Measurements from ENCODE around the gene TMEM254. TPM values are rescaled to one million over a fixed set of nuclear protein-coding genes. Genes with fewer than 3 reads are reported as not detected.
"Not testable (repeated sequence)": the region's sequence is repeated elsewhere in the genome, so short reads cannot be mapped to it uniquely, and the experiment has no call there.

The TMEM254 gene
- total RNA-seq, 1 experiment from 2014 or later = 12.7 TPM

GRCh38 chr10:80099295-80099694 is 20.8 kb downstream of the TMEM254 start:
- not testable (repeated sequence) for DNase-seq; H3K4me3 ChIP-seq; H3K36me3 ChIP-seq; H3K27me3 ChIP-seq; H3K27ac ChIP-seq; H3K4me1 ChIP-seq; H3K9me3 ChIP-seq (replicated peaks)

DNA sequence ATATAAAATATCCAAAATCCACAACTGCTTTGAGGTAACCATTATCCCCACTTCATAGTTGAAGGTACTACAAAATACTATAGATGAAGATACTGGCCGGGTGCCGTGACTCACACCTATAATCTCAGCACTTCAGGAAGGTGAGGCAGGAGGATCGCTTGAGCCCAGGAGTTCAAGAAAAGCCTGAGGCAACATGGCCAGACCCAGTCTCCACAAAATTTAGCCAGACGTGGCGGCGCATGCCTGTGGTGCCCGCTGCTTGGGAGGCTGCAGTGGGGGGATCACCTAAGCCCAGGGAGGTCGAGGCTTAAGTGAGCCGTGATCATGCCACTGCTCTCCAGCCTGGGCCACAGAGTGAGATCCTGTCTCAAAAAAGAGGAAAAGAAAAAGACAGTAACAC is 21.7 kb downstream of the TMEM254 start:
- Histone ChIP-seq H3K4me3 (no peak overlapping the region), H3K27ac (no peak overlapping the region), H3K36me3 (no peaks in the 10 kb centered on the region), H3K9me3 (replicated peaks) (no peaks in the 10 kb centered on the region), H3K27me3 (no peaks in the 10 kb centered on the region), H3K4me1 (no peaks in the 10 kb centered on the region)
- DNase-seq = no peak

DNA sequence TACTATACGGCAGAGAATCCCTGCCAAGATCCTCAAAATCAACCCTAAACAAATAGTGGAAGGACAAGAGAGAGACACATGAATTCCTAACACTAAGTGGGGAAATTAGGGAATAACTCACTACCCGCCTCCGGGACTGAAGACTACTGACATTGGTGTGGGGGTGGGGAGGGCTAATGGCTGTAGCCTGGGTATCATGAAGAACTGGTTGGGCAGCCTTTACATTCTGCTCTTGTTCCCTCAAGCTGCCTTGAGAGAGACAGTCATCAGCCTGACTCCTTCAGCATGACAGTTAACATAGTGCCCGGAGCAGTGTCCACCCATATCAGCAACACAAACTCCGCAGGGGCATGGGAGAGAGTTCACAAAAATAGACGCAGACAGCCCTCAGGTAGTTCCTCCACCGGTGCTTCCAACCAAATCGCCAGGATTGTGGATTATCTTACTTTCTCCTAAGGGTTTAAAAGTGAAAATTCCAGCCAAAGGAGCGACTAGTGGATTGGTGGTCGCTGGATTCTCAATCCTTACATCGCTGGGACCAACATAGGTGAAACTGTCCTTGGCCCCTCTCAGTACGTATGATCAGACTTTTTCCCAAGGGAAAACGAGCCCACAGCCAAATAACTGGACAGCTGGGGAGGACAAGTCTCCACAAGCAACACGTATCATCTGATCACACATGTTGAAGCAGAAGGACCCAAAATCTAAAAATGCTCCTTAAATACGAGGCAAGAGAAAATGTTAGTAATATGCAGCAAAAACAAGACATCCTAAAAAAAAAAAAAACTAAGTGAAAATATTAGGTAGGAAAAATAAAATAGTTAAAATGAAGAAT is 22.6 kb downstream of the TMEM254 start:
- Histone ChIP-seq H3K36me3 (no peaks in the 10 kb centered on the region), H3K27me3 (no peaks in the 10 kb centered on the region), H3K4me3 (no peak overlapping the region), H3K4me1 (no peaks in the 10 kb centered on the region), H3K9me3 (replicated peaks) (no peaks in the 10 kb centered on the region), H3K27ac (no peak overlapping the region)
- peak in 1 of 2 experiments; percentile 37 for DNase-seq

DNA sequence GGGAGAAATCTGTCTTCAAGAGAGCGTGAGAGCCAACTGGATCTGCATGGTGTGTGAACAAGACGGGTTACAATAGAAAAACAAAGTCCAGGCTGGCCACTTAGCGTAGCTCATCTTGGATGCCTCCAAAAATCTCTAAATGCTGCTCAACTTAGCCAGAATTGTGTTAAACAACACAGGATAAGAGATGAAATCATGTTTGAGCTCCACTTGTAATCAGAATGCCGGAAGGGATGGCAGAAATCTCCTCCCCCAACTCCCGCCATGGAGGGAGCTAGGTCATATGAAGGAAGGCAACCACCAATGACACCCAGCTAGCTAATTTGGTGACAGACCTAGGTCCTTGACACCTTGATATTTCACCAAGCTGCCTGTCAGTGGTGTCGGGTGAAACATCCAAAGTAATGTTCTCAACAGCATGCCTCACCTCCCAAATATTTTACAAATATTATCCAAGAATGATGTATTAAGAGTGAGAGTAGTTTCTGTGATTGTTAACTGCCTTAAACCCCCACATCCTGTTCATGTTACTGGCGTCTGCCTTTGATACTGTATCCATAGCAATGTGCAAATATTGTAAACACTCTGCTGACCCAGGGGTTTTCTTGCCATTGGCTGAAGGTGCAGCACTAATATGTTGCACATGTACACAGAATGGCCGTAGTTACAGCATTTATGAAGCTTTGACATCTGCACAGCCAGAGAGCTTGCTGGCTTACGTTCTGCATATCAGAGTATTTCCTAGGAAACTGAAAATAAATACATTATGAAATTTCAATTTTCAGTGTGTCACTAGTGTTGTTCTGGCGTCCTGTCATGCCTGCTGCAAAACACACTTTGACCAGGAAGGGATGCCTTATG is 25.8 kb downstream of the TMEM254 start:
- H3K9me3 ChIP-seq (replicated peaks) = no peaks in the 10 kb centered on the region
- H3K27ac ChIP-seq = no peak overlapping the region
- H3K27me3 ChIP-seq = no peaks in the 10 kb centered on the region
- no peak overlapping the region for H3K4me3 ChIP-seq
- DNase-seq = no peak
- H3K4me1 ChIP-seq = no peaks in the 10 kb centered on the region
- H3K36me3 ChIP-seq = no peaks in the 10 kb centered on the region

DNA sequence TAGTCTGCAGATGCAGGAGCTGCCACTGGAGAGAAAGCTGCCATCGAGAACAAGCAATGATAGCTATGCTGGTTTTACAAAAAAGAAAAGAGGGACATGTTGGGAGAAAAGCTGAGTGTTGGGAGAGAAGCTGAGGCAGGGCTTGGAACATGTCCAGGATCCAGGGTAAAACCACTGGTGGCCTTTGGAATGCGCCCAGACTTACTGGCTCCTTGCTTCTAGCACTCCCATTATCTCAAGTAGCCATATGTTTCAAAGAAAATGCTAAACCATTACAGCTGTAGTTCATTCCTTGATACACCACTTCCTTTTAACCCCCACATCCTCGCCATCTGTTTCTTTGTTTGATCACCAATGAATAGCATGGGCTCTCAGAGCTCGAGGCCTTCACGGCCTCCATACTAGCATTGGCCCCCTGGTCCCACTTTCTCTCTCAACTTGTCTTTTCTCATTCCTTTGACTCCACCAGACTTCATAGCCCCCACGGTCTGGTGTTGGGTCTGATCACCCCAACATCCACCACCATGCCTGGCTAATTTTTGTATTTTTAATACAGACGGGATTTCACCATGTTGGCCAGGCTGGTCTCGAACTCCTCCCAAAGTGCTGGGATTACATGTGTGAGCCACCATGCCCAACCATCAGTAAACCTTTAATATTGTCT is 30.2 kb downstream of the TMEM254 start:
- H3K27ac ChIP-seq = no peak overlapping the region
- H3K4me1 ChIP-seq = no peaks in the 10 kb centered on the region
- H3K4me3 ChIP-seq = no peak overlapping the region
- H3K27me3 ChIP-seq = no peaks in the 10 kb centered on the region
- no peaks in the 10 kb centered on the region for H3K9me3 ChIP-seq (replicated peaks)
- DNase-seq = no peak
- no peaks in the 10 kb centered on the region for H3K36me3 ChIP-seq

- DNase-seq = no peak
- H3K9me3 ChIP-seq (replicated peaks) = no peaks in the 10 kb centered on the region
- no peak overlapping the region for H3K4me3 ChIP-seq
- no peaks in the 10 kb centered on the region for H3K4me1 ChIP-seq
- H3K36me3 ChIP-seq = no peaks in the 10 kb centered on the region
- H3K27me3 ChIP-seq = no peaks in the 10 kb centered on the region
- no peak overlapping the region for H3K27ac ChIP-seq
Observed at GRCh38 chr10:80110986-80111385, 32.5 kb downstream of the TMEM254 start.

GRCh38 chr10:80118669-80119068 is 40.2 kb downstream of the TMEM254 start:
- H3K4me3 ChIP-seq = no peak overlapping the region
- no peaks in the 10 kb centered on the region for H3K9me3 ChIP-seq (replicated peaks)
- no peaks in the 10 kb centered on the region for H3K27me3 ChIP-seq
- no peak overlapping the region for H3K27ac ChIP-seq
- no peaks in the 10 kb centered on the region for H3K4me1 ChIP-seq
- H3K36me3 ChIP-seq = no peaks in the 10 kb centered on the region
- no peak for DNase-seq

DNA sequence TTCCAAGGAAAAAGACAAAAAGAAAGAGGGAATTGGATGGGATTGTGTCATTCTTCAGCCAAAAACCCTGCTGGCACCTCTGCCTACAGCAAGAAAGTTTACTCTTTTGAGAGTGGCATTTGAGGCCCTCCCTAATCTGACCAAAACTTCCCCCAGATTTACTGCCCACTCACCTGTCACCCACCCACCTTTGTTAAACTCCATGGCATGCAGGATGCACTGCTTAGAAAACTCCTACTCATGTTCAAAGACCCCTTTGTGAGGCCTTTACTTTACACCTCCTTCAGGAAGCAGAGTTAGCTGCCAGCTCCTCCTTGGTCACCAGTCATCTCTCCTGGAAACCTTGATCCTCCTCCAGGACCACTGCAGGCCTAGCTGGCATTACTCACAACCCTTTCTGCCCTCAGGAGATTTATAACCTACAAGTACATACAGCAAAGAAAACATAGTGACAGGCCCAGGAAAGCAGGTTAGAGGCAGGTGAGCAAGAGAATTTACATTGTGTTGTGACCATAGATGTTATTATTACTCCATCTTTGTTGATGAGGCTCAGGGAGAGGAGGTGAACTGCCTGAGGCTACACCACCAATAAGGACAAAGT is 43.7 kb downstream of the TMEM254 start:
- H3K36me3 ChIP-seq = no peaks in the 10 kb centered on the region
- H3K27me3 ChIP-seq = no peaks in the 10 kb centered on the region
- no peak overlapping the region for H3K4me3 ChIP-seq
- no peaks in the 10 kb centered on the region for H3K9me3 ChIP-seq (replicated peaks)
- no peak overlapping the region for H3K27ac ChIP-seq
- H3K4me1 ChIP-seq = no peaks in the 10 kb centered on the region
- DNase-seq = no peak

- no peak for DNase-seq
- H3K27me3 ChIP-seq = no peaks in the 10 kb centered on the region
- H3K36me3 ChIP-seq = no peaks in the 10 kb centered on the region
- no peak overlapping the region for H3K4me3 ChIP-seq
- no peaks in the 10 kb centered on the region for H3K4me1 ChIP-seq
- no peak overlapping the region for H3K27ac ChIP-seq
- H3K9me3 ChIP-seq (replicated peaks) = no peaks in the 10 kb centered on the region
Observed at GRCh38 chr10:80122746-80123145, 44.3 kb downstream of the TMEM254 start.

- no peak overlapping the region for H3K4me3 ChIP-seq
- peaks cover 5% of the 10 kb centered on the region; the same call in 1 of the 2 replicates for H3K4me1 ChIP-seq
- H3K36me3 ChIP-seq = no peaks in the 10 kb centered on the region
- peak in 1 of 2 experiments; percentile 51 for DNase-seq
- no peak overlapping the region for H3K27ac ChIP-seq
- no peaks in the 10 kb centered on the region for H3K9me3 ChIP-seq (replicated peaks)
- H3K27me3 ChIP-seq = no peaks in the 10 kb centered on the region
Observed at GRCh38 chr10:80126876-80127275, 48.4 kb downstream of the TMEM254 start.

DNA sequence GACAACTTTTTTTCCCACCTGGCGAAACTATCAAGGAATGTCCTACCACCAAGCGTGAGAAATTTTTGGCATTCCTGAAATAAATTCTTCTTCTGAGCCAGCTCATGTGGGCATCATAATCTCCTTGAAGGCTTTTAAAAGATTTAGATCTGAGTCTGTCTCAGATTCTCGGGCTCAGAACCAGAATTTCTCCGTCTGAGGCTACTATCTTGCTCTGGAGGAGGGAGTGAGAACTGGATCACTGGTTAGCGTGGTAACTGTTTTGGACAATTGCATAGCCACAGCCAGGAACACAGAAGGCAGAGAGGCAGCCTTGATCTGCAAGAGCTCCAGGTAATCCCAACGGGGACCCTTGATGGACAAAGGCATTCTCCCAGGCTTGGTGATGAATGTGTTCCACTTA is 53.0 kb downstream of the TMEM254 start:
- Histone ChIP-seq H3K36me3 (no peaks in the 10 kb centered on the region), H3K27me3 (no peaks in the 10 kb centered on the region), H3K27ac (no peak overlapping the region), H3K4me3 (no peak overlapping the region), H3K9me3 (replicated peaks) (no peaks in the 10 kb centered on the region), H3K4me1 (peaks cover 9% of the 10 kb centered on the region; the same call in 1 of the 2 replicates)
- no peak for DNase-seq

DNA sequence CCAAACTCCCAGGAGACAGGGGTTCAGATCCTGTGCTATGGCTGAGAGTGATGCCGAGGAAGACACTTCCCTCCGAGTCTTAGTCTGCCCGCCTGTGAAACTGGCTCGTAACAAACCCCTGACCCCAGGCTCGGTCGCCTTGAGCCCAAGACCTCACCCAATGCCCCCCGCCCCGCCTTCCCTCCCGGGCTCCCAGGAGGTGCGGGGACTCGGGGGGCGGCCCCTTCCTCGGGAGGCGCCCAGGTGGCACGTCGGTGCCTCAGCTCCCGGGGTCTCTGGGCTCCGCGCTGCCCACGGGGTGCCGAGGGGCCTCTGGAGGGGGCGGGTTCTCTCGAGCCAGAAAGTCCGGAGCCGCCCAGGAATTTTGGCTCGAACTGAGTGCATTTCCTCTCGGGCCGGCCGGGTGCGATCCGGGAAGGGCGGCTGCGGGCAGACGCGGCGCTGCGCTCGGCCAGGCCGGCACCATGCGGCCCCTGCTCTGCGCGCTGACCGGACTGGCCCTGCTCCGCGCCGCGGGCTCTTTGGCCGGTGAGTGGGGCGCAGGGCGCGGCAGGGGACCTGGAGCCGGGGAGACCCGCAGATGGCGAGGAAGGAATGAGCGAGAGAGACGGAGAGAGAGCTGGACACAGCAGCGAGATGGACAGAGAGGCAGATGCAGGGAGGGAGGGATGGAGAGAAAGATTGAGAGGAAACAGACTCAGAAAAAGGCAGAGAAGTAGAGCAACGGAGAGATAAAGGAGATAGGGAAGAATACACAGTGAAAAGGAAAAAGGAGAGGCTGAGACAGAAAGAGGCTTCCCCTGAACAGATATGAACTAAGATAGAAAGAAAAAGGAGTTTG is 54.1 kb downstream of the TMEM254 start, which contains the start of gene PLAC9:
Gene PLAC9 (plus strand): TSS at position 432 of the 841 bp plus-strand sequence. CDS start 33 bp downstream, at position 465.
- H3K36me3 ChIP-seq = no peaks in the 10 kb centered on the region
- no peaks in the 10 kb centered on the region for H3K9me3 ChIP-seq (replicated peaks)
- peak within 1 kb of the TSS; percentile 64 for H3K4me3 ChIP-seq
- peak; percentile 31 to 47 for DNase-seq
- H3K27ac ChIP-seq = peak within 1 kb of the TSS; percentile 15; the same call in 1 of the 2 replicates
- peaks cover 14% of the 10 kb centered on the region; the same call in 1 of the 2 replicates for H3K4me1 ChIP-seq
- no peaks in the 10 kb centered on the region for H3K27me3 ChIP-seq

- Histone ChIP-seq H3K4me1 (peaks cover 18% of the 10 kb centered on the region), H3K36me3 (no peaks in the 10 kb centered on the region), H3K4me3 (peak overlapping the region; percentile 64), H3K9me3 (replicated peaks) (no peaks in the 10 kb centered on the region), H3K27ac (no peak overlapping the region; the same call in 1 of the 2 replicates), H3K27me3 (no peaks in the 10 kb centered on the region)
- peak; percentile 34 to 55 for DNase-seq
Observed at GRCh38 chr10:80133206-80133605, 54.7 kb downstream of the TMEM254 start.

DNA sequence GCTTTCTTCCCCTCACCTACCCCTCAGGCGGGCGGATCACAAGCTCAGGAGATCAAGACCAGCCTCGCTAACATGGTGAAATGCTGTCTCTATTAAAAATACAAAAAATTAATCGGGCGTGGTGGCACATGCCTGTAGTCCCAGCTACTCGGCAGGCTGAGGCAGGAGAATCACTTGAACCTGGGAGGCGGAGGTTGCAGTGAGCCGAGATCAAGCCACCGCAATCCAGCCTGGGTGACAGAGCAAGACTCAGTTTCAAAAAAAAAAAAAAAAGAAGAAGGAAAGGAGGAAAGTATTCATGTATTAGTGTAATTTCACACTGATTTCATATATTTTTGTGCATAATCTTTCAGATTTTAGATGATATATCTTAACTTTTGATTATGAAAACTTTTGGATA is 55.2 kb downstream of the TMEM254 start:
- not testable (repeated sequence) for H3K27ac ChIP-seq; DNase-seq; H3K27me3 ChIP-seq; H3K36me3 ChIP-seq; H3K9me3 ChIP-seq (replicated peaks)
- Histone ChIP-seq H3K4me1 (peaks cover 18% of the 10 kb centered on the region), H3K4me3 (peak overlapping the region; percentile 64)
